CD4-positive, alpha-beta T cell treated with Interleukin-17A for 4 hours (primary cell): Measurements from ENCODE around the gene CDC42BPG.
A peak's percentile ranks its signal among the peaks of the same experiment; 100 is the strongest.
"Not testable (repeated sequence)": the region's sequence is repeated elsewhere in the genome, so short reads cannot be mapped to it uniquely, and the experiment has no call there.

Source experiments
- DNase-seq: peaks from one replicate; pipeline ENCODE4 v3.0.0-alpha.2; 2020; ENCODE audit warnings: mixed read lengths

Gene CDC42BPG

GRCh38 chr11:64833198-64833502 lies 11.3 kb downstream of the CDC42BPG start:
- DNase-seq: no peak

- DNase-seq: no peak
These were observed 11.8 kb downstream of the CDC42BPG start for GRCh38 chr11:64832467-64833197.

GRCh38 chr11:64831411-64831891 lies 13.0 kb downstream of the CDC42BPG start:
- no peak for DNase-seq

- DNase-seq: no peak
These were observed 14.8 kb downstream of the CDC42BPG start for GRCh38 chr11:64829536-64830251.

- DNase-seq: no peak
These were observed 17.0 kb downstream of the CDC42BPG start for GRCh38 chr11:64827451-64827839.

GRCh38 chr11:64826578-64827450 lies 17.6 kb downstream of the CDC42BPG start:
- no peak for DNase-seq

GRCh38 chr11:64826062-64826461 lies 18.4 kb downstream of the CDC42BPG start:
- no peak for DNase-seq

DNA sequence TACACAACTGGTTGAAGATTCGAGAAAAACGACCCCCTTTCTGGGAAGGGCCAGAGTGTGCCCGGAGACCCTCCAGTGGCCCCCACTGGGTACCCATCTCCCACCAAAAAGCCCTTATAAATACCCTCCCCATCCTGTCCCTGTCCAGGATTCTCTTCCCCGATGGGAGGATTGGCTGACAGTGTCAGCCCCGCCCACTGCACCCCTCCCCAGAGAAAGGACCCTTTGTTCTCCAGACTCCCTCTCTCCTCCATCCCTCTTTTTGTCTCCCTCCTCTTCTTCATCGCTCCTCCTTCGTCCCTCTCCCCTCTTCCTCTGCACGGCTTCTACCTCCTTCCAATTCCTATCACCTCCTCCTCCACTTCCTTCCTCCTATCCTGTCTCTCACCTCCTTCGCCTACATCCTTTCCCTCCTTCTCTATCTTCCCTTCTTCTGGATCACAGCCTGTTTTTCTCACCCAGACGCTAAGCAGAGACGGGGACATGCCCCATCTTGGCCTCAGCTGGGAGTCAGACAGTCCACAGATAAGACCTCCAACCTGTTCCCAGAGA lies 20.8 kb downstream of the CDC42BPG start:
- DNase-seq: no peak

DNA sequence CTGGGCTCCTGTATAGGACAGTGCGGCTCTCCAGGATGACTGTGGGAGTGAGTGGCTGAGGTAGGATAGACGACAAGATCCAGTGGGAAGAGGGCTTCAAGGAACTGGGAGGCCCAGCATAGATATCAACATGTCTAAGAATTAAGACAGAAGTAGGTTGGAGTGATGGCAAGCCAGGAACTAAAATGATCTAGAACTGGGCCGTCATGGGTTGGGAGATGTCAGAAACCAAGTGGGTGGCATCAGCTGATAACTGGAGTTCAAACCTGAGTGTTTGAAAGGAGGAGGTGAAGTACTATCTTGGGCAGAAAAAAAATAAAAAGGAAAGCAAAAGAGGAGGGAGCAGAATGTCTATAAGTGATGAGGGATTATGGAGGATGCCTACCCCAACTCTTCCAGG lies 27.0 kb downstream of the CDC42BPG start:
- DNase-seq: no peak

GRCh38 chr11:64815433-64815832 lies 29.0 kb downstream of the CDC42BPG start:
- DNase-seq: not testable (repeated sequence)

- no peak for DNase-seq
These were observed 29.7 kb downstream of the CDC42BPG start for GRCh38 chr11:64814712-64815187.

DNA sequence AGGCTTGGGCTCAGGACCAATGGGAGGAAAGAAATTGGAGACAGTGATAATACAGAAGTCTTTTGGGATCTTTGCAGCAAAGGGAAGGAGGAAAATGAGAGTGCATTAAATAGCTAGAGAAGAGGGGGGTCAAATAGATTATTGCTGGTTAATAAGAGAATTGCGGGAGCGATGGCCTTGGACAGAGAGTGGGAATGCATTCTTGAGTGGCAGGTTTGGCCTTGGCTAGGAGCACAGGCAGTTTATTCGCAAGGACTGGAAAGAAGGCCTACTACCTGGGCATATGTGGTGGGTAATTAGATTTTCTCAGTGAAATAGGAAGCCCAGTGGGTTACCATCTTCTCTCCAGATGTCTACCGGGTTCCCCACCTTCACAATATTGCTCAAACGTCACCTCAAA lies 30.6 kb downstream of the CDC42BPG start:
- no peak for DNase-seq

- DNase-seq: no peak
These were observed 33.6 kb downstream of the CDC42BPG start for GRCh38 chr11:64810891-64811272.

DNA sequence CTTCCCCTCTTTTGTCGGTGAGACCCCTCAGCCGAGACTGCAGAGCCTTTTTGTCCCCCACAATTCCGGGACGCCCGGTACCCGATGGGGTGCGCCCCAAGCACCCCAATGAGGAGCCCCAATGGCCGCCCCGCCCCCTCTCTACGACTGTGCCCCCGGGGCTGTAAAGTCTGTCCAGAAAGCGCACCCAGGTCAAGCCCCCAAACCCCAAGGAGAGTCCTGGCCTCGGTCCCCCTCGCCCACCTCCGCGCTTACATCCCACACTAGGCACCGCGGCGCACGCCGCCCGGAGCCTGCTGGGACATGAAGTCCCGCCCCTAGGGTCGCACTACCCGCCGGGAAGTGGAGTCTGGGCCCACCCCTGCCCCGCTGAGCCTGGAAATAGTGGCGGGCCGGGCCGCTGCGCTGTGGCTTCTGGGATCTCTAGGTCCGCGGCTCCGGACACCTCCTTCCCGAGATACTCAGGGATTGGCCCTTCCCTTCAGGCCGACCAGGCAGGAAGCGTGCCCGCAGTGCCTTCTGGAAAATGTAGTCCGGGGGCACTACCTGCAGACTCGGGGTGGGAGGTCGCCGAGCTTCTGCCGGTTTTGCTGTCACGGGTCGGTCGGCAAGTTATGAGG lies 34.1 kb downstream of the CDC42BPG start, which contains the start of gene MEN1:
TSS of gene MEN1 (minus strand) at position 281 of the 620 bp plus-strand sequence. CDS start 442 bp downstream, outside the sequence.
- DNase-seq: peak; percentile 78

DNA sequence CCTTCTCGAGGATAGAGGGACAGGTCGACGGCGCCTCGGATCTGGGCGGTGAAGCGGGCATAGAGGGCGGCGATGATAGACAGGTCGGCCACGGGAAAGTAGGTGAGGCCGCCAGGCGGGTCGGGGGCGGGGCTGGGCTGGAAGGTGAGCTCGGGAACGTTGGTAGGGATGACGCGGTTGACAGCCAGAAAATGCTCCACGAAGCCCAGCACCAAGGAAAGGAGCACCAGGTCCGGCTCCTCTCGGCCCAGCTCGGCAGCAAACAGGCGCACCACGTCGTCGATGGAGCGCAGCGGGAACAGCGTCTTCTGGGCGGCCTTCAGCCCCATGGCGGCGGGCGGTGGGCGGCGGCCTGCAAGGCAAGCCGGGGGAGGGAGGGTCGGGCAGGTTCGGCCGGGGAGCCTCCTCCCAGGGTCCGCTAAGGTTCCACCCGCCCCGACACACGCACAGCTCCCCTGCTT lies 34.6 kb downstream of the CDC42BPG start:
- peak; percentile 38 for DNase-seq

GRCh38 chr11:64805481-64805880 lies 39.0 kb downstream of the CDC42BPG start:
- no peak for DNase-seq

- no peak for DNase-seq
These were observed 39.9 kb downstream of the CDC42BPG start for GRCh38 chr11:64804346-64805210.

DNA sequence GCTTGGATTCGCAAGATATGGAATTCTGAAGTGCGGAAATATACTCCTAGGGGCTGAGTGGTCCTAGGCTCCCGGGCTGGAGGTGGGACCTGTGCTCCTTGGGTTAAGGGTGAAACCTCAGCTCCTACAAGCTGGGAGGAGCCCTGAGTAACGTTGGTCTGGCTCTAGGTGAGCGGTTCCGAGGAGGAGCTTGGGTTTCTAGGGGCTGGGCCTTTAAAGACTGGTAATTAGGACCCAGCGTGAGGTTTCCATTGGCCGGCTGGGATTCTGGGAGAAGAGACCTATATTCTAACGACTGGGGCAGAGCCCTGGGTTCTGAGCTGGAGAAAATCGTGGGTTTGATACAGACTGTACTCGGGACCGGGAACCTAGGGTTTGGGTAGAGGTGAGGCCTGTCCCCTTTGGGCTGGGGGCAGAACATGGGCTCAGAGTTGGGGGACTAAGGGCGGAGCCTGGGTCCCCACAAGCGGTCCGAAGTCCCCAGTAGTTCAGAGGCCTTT lies 40.6 kb downstream of the CDC42BPG start:
- DNase-seq: peak; percentile 17

DNA sequence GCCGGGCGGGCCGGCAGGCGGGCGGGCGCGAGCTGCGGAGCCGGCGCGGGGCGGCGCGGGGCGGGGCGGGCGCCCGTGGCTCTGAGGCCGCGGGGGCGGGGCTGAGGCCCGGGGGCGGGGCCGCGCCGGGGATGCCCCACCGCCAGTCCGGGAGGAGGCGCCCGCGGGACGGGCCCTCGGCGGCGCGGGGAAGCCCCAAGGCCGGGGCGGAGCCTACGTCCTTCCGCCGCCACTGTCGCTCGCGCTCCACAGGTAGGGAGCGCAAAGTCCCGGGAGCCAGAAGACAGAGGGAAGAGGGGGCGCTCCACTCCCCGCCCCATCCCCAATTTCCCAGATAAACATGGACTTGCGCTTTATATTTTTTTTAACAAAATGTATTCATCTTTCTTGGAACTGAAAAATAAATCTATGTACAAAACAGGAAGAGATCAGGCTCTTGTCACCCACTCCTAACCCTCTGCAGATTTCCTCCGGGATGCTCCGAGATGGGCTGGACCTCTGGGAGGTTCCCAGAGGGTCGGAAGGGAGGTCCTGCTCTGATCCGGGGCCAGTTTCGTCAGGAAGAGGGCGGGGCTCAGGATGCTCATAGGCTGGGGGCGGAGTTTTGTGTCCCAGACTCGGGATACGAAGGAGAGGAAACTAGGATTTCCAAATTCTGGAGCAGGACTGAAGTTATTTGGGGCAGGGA lies 41.2 kb downstream of the CDC42BPG start, which contains the start of gene MAP4K2:
TSS of gene MAP4K2 (minus strand) at position 57 of the 688 bp plus-strand sequence. CDS start 65 bp downstream, outside the sequence.
- peak; percentile 92 for DNase-seq
